Activated T-helper 1 cell treated with Interleukin-2 at 50 U/mL for 16 hours (primary cell): ENCODE results near the gene SHF.

Experiments
- DNase-seq: peaks from one replicate; pipeline ENCODE4 v3.0.0-alpha.2; 2020; ENCODE audit warnings: low read depth

The SHF gene

GRCh38 chr15:45199136-45199810 lies 11.5 kb upstream of the SHF start:
- no peak for DNase-seq

DNA sequence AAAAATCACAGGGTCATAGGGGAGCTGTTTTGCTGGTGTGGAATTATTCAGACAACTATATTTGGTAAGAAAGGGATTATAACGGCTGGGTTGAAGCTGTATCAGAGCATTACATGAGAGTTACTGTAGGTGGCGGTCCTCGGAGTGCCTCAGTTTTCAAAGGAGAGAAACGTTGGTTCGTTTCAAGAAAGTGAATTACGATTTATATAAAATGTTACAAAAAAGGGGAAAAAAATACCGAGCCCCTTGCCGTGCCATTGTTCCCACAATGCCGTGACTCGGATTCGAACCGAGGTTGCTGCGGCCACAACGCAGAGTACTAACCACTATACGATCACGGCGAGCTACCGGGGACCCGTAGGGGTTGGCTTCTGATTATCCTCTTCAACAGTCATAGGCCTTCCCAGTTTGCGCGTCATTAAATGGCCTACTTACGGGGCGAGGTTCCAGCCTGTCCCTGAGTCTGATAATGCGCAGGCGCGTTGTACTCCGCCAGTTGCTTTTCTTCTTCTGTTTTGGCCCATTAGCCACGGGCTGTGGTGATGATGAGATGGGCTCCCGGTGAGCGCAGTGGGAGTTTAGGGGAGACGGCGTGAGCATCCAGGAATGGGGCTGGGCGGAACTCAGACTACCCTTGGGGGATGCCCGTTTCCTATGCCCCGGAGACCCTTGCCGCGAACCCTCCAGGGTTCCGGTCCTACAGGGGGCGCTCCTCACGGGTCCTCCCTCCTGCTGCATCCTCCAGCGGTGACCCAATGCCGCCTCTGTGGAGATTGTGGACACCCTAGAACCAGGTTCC lies 10.8 kb upstream of the SHF start:
- peak; percentile 87 for DNase-seq

DNA sequence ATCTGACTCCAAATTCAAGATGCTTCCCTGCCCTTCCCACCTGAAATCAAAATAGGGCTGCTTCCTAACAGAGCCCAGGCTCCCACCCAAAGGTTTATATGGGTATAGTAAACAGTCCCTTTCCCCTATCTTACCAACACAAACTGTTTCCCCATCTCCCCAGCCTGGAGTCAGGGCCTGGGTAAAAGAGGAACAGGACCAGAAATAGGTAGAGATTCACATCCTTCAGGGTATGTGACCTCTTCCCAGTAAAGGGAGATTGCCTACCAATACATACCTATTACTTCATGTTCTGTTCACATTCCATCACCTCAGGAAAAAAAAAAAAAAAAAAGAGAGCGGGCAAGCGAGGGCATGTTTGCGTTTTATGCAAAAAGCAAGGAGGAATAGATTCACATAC lies 9.7 kb upstream of the SHF start:
- DNase-seq = no peak

- no peak for DNase-seq
These were observed 230 bp downstream of the SHF start for GRCh38 chr15:45187578-45187893.

DNA sequence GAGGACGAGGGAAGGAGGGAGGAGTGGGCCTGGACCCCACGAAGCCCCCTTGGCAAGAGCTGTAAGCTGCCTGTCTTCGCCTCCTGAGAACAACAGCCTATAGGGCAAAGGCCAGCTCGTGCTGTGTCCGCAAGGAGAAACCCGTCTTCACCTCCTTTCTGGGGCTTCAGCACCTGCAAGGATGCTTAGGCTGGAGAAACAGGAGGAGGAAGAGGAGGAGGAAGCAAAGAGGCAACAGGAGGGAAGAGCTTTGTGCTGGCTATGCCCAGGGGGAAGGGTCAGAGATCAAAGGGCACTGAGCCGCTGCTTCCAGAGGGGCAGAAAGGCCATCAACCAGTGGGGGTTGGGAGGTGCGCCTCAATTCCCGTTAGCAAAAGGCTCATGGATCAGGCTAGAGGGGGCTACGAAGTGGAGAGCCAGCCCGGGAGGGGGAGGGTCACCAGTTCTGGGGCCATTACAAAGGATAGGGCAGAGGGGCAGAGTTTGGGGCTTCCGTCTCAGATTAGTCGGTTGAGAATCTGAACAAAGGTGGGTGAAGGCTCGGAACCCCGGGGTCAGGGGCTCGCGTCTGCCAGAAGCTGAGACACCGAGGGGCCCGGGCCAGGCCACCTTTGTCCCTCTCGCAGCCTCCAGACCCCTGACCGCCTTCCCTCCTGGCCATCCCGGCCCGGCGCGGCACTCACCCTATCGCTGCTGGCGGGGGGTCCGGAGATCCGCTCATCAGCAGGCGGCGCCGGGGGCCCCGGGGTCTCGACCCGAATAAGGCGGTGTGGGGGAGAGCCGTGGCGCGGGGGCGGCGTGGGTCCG lies 792 bp downstream of the SHF start:
- no peak for DNase-seq

DNA sequence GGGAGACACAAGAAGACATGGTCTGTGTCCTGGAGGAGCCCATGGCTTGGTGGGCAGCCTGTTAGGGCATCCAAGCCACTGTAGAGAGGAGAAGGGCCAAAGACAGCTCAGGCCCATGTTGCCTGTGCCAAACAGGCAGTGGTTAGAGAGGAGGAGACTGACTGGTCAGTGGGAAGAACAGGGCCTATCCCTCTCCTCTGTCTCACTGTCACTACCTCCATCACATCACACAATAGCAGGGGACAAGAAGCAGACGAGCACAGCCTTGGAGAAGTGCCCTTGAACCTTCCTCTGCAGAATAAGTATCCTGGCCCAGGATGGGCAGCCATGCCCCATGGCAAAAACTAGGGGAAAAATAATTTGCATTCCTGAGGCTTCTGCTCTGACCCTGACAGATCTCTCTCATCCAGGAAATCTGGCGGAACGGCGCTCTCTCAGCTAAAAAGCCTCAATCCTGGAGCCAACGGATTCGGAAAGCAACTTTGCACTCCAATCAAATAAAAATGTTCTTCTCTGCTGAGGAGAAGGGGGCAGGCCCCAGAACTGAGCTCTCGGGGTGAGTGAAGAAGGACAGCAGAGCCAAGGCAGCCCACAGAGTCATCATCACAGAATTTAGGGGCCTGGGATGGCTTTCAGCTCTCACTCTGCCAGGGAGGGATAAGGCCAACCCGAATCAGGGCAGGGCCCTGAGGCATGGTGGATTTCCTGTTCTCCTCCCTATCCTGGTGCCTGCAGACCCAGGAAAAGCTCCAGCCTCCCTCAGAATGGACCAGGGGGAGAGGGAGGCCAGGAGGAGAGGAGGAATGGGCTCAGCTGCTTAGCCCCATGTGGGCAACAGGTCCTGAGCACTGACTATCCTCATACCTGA lies 1.6 kb downstream of the SHF start:
- no peak for DNase-seq

- no peak for DNase-seq
These were observed 2.5 kb downstream of the SHF start for GRCh38 chr15:45185069-45185779.

DNA sequence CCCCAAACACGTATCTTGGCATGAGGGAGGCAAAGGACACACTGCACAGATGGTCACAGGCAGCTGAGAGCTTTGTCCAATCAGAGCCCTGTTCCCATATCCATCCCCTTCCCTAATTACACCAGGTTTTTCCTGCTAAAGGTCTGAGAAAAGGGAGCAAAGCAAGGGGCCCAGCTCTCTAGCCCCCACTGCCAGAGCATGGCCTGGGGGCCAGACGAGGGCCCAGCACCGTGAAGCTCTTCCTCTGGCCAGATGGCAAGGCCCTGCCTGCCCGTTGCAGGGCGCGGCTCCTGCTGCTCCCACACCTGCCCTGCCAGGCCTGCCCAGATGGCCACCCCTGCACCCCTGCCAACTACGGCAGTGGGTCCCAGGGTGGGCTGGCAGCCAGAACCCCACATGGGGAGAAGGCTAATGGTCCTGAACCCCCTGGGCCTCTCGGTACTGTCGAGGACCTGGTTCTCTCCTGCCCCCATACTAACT lies 3.2 kb downstream of the SHF start:
- DNase-seq = no peak

- DNase-seq = no peak
These were observed 4.3 kb downstream of the SHF start for GRCh38 chr15:45183511-45183910.

- no peak for DNase-seq
These were observed 4.8 kb downstream of the SHF start for GRCh38 chr15:45182996-45183395.

DNA sequence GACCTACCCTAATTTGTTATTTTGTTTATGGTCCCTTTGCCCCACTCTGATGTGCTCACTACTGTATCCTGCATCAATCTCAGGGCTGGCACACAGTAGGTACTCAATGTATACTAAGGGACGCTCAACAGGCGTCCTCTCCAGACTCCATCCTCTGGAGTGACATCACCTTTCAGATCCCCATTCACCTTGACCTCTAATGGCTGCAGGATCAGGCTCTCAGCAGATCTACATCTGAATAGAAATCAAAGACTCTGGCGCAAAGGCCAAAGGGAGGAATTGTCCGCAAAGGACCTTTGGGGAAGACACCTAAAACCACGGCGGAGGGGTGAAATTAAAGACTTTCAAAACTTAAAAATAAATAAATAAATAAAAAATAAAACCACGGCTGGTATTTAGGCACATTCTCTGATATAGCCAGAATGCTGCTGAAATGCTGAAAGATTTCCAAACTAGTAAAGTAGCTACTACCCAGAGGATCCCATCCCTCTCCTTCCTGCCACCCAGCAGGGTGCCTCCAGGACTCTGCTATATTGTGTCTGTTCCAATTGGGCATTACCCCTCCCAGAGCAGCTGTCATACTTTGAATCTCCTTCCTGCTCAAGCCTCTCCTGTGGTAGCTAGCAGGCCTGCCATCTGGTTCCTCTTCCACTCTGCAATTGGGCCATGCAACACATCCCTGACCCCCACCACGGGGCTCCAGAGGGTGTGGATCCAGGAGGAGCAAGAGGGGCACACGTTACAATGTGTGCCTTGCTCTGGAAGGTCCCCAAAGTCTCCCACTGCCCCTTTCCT lies 6.1 kb downstream of the SHF start:
- no peak for DNase-seq

DNA sequence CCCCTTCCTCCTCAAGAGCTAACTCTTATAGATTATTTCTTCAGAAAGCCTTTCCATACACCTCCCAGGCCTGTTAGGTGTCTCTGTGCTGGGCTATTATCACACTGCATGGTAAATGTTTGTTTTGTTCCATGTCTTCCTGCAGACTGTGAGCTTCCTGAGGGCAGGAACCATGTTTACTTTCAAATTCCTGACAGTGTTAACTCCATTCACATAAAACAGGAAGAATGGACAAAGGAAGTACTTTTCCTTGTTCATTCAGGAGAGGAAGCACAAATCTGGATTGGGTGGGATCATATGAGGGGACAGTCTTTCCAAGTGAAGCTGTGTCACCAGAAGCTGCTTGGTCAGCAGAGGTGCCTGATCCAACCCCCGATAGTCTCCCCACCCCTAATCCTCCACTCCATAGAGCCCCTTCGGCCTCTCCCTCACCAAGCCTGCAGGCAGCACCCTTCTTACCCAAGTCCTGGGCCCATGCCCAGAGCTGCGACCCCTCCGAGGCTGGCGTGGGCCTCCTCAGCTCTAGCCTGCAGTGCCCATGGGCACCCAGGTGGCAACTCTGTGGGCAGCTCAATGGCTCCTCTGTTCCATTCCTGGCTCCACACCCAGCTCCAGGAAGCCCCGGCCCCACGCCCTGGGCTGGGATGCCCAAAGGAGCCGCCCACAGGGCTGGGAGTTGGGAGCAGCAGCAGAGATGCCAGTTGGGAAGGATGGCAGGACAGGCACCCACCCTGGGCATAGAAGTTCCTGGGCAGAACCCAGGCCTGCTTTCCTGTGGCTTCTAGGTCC lies 6.9 kb downstream of the SHF start:
- no peak for DNase-seq

DNA sequence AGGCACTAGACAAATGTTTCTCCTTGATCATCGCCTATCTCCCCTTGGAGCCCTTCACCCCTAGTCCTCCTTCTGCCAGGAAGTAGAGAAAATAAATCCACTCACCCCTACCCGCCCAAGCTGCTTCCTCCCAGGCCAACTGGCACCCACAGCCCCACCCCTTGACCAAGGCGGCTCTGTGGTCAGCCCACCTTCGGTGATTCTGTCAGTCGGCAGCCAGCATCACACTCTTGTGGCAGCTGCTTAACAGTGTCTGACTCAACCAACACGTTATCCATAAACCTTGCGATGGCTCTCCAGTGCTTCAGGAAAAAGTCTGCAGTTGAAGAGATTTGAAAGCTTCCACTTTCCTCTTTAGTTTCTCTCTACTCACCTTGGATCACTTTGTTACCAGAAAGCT lies 7.6 kb downstream of the SHF start:
- DNase-seq = no peak

GRCh38 chr15:45179221-45179985 lies 8.4 kb downstream of the SHF start:
- no peak for DNase-seq

DNA sequence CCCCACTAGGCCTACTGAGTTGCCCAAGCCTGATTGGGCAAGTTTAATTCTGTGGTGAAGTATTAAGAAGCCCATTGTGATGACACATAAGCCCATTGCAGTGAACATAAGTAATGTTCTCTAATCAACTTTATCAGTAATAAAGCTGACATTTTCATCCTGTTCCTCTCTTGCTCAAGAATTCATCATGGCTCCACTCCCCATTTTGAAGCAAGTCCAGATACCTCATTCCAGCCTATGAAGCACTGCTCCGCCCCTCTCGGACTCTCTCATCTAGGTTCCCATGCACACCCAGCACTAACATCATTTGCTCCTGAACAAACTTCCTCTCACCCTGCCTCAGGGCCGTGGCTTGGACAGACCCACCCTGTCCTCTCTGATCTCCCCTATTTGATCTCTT lies 10.5 kb downstream of the SHF start:
- DNase-seq = no peak

GRCh38 chr15:45174577-45174976 lies 13.2 kb downstream of the SHF start:
- no peak for DNase-seq

GRCh38 chr15:45174069-45174468 lies 13.7 kb downstream of the SHF start:
- DNase-seq = no peak

DNA sequence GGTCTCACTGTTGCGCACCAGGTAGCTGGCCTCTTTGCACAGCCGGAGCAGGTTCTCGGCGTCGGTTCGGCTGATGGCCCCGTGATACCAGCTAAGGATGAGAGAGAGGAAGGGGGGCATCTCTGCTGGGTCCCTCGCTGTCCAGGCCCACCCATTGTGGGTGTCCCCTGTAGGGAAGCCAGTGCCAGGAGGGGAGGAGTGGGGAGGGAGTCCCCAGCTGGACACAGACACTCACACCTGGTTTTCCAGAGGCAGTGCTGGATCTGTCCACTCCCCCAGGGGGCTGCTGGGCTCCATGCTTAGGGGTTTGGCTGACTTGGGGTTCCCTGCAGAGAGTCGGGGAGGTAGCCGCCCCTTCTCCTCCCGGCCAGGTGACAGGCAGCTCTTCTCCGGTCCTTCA lies 15.9 kb downstream of the SHF start:
- DNase-seq = no peak
